ENCODE measurements around the gene HAX1. TPM values are rescaled to one million over a fixed set of nuclear protein-coding genes. Genes with fewer than 3 reads are reported as not detected.

HAX1 gene
- total and polyA plus RNA-seq, 10 of the 15 experiments (the other 5 are each of a cell fraction or from before 2014, with no cell fraction given): 95.3 to 288 (median 147) TPM

- TF ChIP-seq MLLT1 (IDR thresholded peaks at IDR 0.05) (no peak), NFYB (IDR thresholded peaks at IDR 0.05; ENCODE audit: insufficient read depth, low read depth, low read length) (peak; percentile 63; the same call in 1 of the 2 replicates), LARP7 (IDR thresholded peaks at IDR 0.05) (no peak), WRNIP1 (IDR thresholded peaks at IDR 0.05; ENCODE audit: borderline replicate concordance, low read depth, low read length) (no peak), SPI1 (IDR thresholded peaks at IDR 0.05; ENCODE audit: borderline replicate concordance, insufficient read depth, low read depth, low read length) (peak; percentile 81), SMAD1 (IDR thresholded peaks at IDR 0.05; ENCODE audit: low read depth, partially characterized antibody) (no peak), CBX5 (IDR thresholded peaks at IDR 0.05; ENCODE audit: low read depth) (no peak; the same call in 1 of the 2 replicates), CREB1 (IDR thresholded peaks at IDR 0.05; ENCODE audit: low read depth) (peak; percentile 90), SIX5 (IDR thresholded peaks at IDR 0.05; ENCODE audit: low read depth, low read length, severe bottlenecking) (peak; percentile 10), TCF12 (IDR thresholded peaks at IDR 0.05; ENCODE audit: low read depth, low read length) (0 out of 2 replicates have a peak, but pooled peaks have one; percentile 31), SUPT20H (IDR thresholded peaks at IDR 0.05; ENCODE audit: borderline replicate concordance, control insufficient read depth, low read depth, low read length) (no peak), BHLHE40 (IDR thresholded peaks at IDR 0.05; ENCODE audit: borderline replicate concordance in 1 of 2, low read depth in 2 of 2, low read length in 1 of 2) (peak in 1 of 2 experiments; percentile 47; a peak in 1 of 4 replicates), HSF1 (IDR thresholded peaks at IDR 0.05; ENCODE audit: low read depth, low read length) (no peak; the same call in 1 of the 2 replicates), NFXL1 (IDR thresholded peaks at IDR 0.05; ENCODE audit: borderline replicate concordance) (no peak), NR2C2 (IDR thresholded peaks at IDR 0.05; ENCODE audit: borderline replicate concordance, control insufficient read depth, insufficient read length, low read depth) (no peak), ZNF592 (IDR thresholded peaks at IDR 0.05) (no peak; the same call in 1 of the 2 replicates), IRF3 (IDR thresholded peaks at IDR 0.05) (no peak), HDGF (IDR thresholded peaks at IDR 0.05) (no peak), NRF1 (conservative IDR thresholded peaks at IDR 0.05; ENCODE audit: low read depth, low read length) (peak; percentile 49; the same call in 1 of the 2 replicates)
Observed at GRCh38 chr1:154272217-154272998, at the start of gene HAX1 (continued).
